Measurements from ENCODE around the gene MECR.

Gene MECR

GRCh38 chr1:29255134-29255666 is 24.5 kb upstream of the MECR start:
- no peak for DNase-seq (ENCODE audit: low spot score)

- DNase-seq (ENCODE audit: low spot score), result no peak
These were observed 23.6 kb upstream of the MECR start for GRCh38 chr1:29254346-29254745.

- DNase-seq (ENCODE audit: low spot score), result no peak
These were observed 22.4 kb upstream of the MECR start for GRCh38 chr1:29253180-29253579.

GRCh38 chr1:29251164-29252124 is 20.7 kb upstream of the MECR start:
- DNase-seq (ENCODE audit: low spot score), result no peak

- DNase-seq (ENCODE audit: low spot score), result no peak
These were observed 19.3 kb upstream of the MECR start for GRCh38 chr1:29249951-29250581.

GRCh38 chr1:29249170-29249691 is 18.5 kb upstream of the MECR start:
- no peak for DNase-seq (ENCODE audit: low spot score)

- no peak for DNase-seq (ENCODE audit: low spot score)
These were observed 17.7 kb upstream of the MECR start for GRCh38 chr1:29248409-29248808.

- DNase-seq (ENCODE audit: low spot score), result no peak
These were observed 17.0 kb upstream of the MECR start for GRCh38 chr1:29247571-29248273.

GRCh38 chr1:29247044-29247443 is 16.3 kb upstream of the MECR start:
- no peak for DNase-seq (ENCODE audit: low spot score)

- DNase-seq (ENCODE audit: low spot score), result no peak
These were observed 15.1 kb upstream of the MECR start for GRCh38 chr1:29245876-29246275.

GRCh38 chr1:29245261-29245660 is 14.5 kb upstream of the MECR start:
- DNase-seq (ENCODE audit: low spot score), result no peak

- DNase-seq (ENCODE audit: low spot score), result no peak
These were observed 13.1 kb upstream of the MECR start for GRCh38 chr1:29243871-29244200.

GRCh38 chr1:29243023-29243870 is 12.5 kb upstream of the MECR start:
- DNase-seq (ENCODE audit: low spot score), result no peak

GRCh38 chr1:29240986-29241385 is 10.3 kb upstream of the MECR start:
- no peak for DNase-seq (ENCODE audit: low spot score)

- DNase-seq (ENCODE audit: low spot score), result no peak
These were observed 9.7 kb upstream of the MECR start for GRCh38 chr1:29240400-29240837.

GRCh38 chr1:29239142-29239541 is 8.4 kb upstream of the MECR start:
- peak; percentile 66 for DNase-seq (ENCODE audit: low spot score)

- DNase-seq (ENCODE audit: low spot score), result no peak
These were observed 7.9 kb upstream of the MECR start for GRCh38 chr1:29238620-29239002.

- no peak for DNase-seq (ENCODE audit: low spot score)
These were observed 7.3 kb upstream of the MECR start for GRCh38 chr1:29237852-29238619.

GRCh38 chr1:29237129-29237821 is 6.5 kb upstream of the MECR start:
- peak; percentile 60 for DNase-seq (ENCODE audit: low spot score)

GRCh38 chr1:29236712-29237128 is 6.0 kb upstream of the MECR start:
- DNase-seq (ENCODE audit: low spot score), result no peak
